Measurements from ENCODE around the gene MAMLD1. TPM values are rescaled to one million over a fixed set of nuclear protein-coding genes. Genes with fewer than 3 reads are reported as not detected.

MAMLD1 gene
- total and polyA plus RNA-seq, 9 of the 15 experiments (the other 6 are each of a cell fraction or from before 2014, with no cell fraction given) = 0.12 to 0.18 TPM; not detected in 7

- TF ChIP-seq, protein P1, sequence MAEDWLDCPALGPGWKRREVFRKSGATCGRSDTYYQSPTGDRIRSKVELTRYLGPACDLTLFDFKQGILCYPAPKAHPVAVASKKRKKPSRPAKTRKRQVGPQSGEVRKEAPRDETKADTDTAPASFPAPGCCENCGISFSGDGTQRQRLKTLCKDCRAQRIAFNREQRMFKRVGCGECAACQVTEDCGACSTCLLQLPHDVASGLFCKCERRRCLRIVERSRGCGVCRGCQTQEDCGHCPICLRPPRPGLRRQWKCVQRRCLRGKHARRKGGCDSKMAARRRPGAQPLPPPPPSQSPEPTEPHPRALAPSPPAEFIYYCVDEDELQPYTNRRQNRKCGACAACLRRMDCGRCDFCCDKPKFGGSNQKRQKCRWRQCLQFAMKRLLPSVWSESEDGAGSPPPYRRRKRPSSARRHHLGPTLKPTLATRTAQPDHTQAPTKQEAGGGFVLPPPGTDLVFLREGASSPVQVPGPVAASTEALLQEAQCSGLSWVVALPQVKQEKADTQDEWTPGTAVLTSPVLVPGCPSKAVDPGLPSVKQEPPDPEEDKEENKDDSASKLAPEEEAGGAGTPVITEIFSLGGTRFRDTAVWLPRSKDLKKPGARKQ (CRISPR knock-in tag; IDR thresholded peaks at IDR 0.05) = no peak
- TF ChIP-seq NFIC (IDR thresholded peaks at IDR 0.05) = no peak
- no peak for TF ChIP-seq TAF7 (tag; IDR thresholded peaks at IDR 0.05)
- TF ChIP-seq CTCF (IDR thresholded peaks at IDR 0.05 in 2 of 3, conservative IDR thresholded peaks at IDR 0.05 in 1 of 3; ENCODE audit: insufficient read depth in 2 of 3, low read depth in 1 of 3, low read length in 3 of 3) = peak; percentile 30 to 63 (median 54)
- TF ChIP-seq, protein P2, sequence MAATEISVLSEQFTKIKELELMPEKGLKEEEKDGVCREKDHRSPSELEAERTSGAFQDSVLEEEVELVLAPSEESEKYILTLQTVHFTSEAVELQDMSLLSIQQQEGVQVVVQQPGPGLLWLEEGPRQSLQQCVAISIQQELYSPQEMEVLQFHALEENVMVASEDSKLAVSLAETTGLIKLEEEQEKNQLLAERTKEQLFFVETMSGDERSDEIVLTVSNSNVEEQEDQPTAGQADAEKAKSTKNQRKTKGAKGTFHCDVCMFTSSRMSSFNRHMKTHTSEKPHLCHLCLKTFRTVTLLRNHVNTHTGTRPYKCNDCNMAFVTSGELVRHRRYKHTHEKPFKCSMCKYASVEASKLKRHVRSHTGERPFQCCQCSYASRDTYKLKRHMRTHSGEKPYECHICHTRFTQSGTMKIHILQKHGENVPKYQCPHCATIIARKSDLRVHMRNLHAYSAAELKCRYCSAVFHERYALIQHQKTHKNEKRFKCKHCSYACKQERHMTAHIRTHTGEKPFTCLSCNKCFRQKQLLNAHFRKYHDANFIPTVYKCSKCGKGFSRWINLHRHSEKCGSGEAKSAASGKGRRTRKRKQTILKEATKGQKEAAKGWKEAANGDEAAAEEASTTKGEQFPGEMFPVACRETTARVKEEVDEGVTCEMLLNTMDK (IDR thresholded peaks at IDR 0.05; ENCODE audit: borderline replicate concordance, insufficient read depth, low read depth, low read length, poor library complexity, severe bottlenecking) = peak; percentile 28
- TF ChIP-seq SNIP1 (IDR thresholded peaks at IDR 0.05; ENCODE audit: low read depth) = no peak
- TF ChIP-seq FOXP4 (CRISPR knock-in tag; IDR thresholded peaks at IDR 0.05; ENCODE audit: borderline replicate concordance) = no peak
- TF ChIP-seq ZNF165 (CRISPR knock-in tag; IDR thresholded peaks at IDR 0.05; ENCODE audit: borderline replicate concordance) = no peak
- no peak for TF ChIP-seq ARID3B (CRISPR knock-in tag; IDR thresholded peaks at IDR 0.05; ENCODE audit: borderline replicate concordance)
- 0 out of 4 replicates have a peak, but pooled peaks of 1 of the 2 experiments have one; percentile 21 for TF ChIP-seq NRF1 (conservative IDR thresholded peaks at IDR 0.05 in 1 of 2, IDR thresholded peaks at IDR 0.05 in 1 of 2)
- no peak for TF ChIP-seq SAFB2 (IDR thresholded peaks at IDR 0.05; ENCODE audit: borderline replicate concordance, low read depth, low read length, severe bottlenecking)
- TF ChIP-seq ZNF23 (CRISPR knock-in tag; IDR thresholded peaks at IDR 0.05) = no peak
- no peak for TF ChIP-seq STAT5B (CRISPR knock-in tag; IDR thresholded peaks at IDR 0.05)
- no peak for TF ChIP-seq ZNF699 (CRISPR knock-in tag; IDR thresholded peaks at IDR 0.05; ENCODE audit: insufficient replicate concordance)
Observed at GRCh38 chrX:150365051-150365989, 2.2 kb downstream of the MAMLD1 start (continued).

Measured in K562 (cell line).